Gastrocnemius medialis (tissue), 4 donors: ENCODE results near the gene RBMS3.

Experiments
- POLR2A ChIP-seq, 2 donors: fragments of 450-650 bp; IDR thresholded peaks; one replicate each; pipeline ENCODE4 v1.6.1; 2017; ENCODE audit warnings: antibody characterized with exemption in 2 of 2, mild to moderate bottlenecking in 2 of 2, moderate library complexity in 2 of 2
- TF ChIP-seq, protein P1 (sequence below), 5 experiments: fragments of 450-650 bp in 3 of 5; fragments of 200-600 bp in 2 of 5; sonication (generic) in 2 of 5; IDR thresholded peaks in 4 of 5; conservative IDR thresholded peaks in 1 of 5; 1 replicate in 4 of 5; 2 replicates in 1 of 5; pipeline ENCODE4 v1.5.1; 2016 to 2019; ENCODE audit warnings: antibody characterized with exemption in 5 of 5, mild to moderate bottlenecking in 3 of 5, moderate library complexity in 3 of 5

DNA sequence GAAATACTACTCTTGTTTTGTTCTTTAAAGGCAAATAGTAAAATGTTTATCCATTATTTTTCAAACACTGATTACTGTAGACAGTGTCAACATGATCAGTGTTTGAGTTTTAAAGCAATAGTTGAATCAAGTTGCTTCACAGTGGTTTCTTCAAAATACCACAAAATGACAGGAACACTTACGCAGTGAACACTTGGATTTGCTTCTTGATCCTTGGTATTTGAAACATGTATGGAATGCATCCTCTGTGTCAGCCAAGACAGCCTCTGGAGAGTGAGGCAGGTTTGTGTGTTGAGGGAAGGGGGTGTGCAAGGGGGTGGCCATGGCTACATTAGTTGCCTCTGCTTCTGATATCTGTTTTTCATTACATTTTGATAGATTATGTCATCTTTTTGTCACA lies 413.0 kb downstream of the RBMS3 start:
- TF ChIP-seq, protein P1, sequence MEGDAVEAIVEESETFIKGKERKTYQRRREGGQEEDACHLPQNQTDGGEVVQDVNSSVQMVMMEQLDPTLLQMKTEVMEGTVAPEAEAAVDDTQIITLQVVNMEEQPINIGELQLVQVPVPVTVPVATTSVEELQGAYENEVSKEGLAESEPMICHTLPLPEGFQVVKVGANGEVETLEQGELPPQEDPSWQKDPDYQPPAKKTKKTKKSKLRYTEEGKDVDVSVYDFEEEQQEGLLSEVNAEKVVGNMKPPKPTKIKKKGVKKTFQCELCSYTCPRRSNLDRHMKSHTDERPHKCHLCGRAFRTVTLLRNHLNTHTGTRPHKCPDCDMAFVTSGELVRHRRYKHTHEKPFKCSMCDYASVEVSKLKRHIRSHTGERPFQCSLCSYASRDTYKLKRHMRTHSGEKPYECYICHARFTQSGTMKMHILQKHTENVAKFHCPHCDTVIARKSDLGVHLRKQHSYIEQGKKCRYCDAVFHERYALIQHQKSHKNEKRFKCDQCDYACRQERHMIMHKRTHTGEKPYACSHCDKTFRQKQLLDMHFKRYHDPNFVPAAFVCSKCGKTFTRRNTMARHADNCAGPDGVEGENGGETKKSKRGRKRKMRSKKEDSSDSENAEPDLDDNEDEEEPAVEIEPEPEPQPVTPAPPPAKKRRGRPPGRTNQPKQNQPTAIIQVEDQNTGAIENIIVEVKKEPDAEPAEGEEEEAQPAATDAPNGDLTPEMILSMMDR (IDR thresholded peaks at IDR 0.05 in 4 of 5, conservative IDR thresholded peaks at IDR 0.05 in 1 of 5): no peak
- TF ChIP-seq POLR2A (IDR thresholded peaks at IDR 0.05): no peak
